Measurements from ENCODE around the gene PEPD.

The PEPD gene

GRCh38 chr19:33357556-33357955, 164.0 kb downstream of the PEPD start:
- H3K36me3 Mint-ChIP-seq (ENCODE audit: low read depth), result no peaks in the 10 kb centered on the region
- H3K4me1 Mint-ChIP-seq, result peaks cover 4% of the 10 kb centered on the region
- DNase-seq, result no peak
- H3K27me3 Mint-ChIP-seq (ENCODE audit: low read depth, poor library complexity), result peaks cover 16% of the 10 kb centered on the region
- H3K9me3 Mint-ChIP-seq, result peaks cover 17% of the 10 kb centered on the region
- H3K27ac Mint-ChIP-seq, result no peak overlapping the region
- no peak overlapping the region for H3K4me3 Mint-ChIP-seq
- no peak for TF ChIP-seq CTCF (IDR thresholded peaks at IDR 0.05)

DNA sequence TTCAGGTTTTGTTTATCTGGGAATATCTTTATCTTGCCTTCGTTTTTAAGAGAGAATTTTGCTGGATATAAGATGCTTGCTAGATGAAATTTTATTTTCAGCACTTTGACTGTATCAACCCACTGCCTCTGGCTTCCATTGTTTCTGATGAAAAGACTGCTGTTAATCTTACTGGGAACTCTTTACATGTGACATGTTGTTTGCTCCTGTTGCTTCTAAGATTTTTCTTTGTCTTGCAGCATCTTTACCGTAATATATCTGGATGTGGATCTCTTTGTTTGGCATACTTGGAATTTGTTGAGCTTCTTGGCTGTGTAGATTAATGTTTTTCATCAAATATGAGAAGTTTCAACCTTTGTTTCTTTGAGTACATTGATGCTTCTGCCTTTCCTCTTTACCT, 166.1 kb downstream of the PEPD start:
- Mint-ChIP-seq H3K9me3 (peaks cover 17% of the 10 kb centered on the region), H3K36me3 (ENCODE audit: low read depth) (no peaks in the 10 kb centered on the region), H3K27ac (no peak overlapping the region), H3K4me1 (peaks cover 4% of the 10 kb centered on the region), H3K27me3 (ENCODE audit: low read depth, poor library complexity) (peaks cover 9% of the 10 kb centered on the region), H3K4me3 (no peak overlapping the region)
- no peak for DNase-seq
- TF ChIP-seq CTCF (IDR thresholded peaks at IDR 0.05), result no peak

GRCh38 chr19:33350538-33351309, 170.9 kb downstream of the PEPD start:
- no peaks in the 10 kb centered on the region for H3K4me1 Mint-ChIP-seq
- no peaks in the 10 kb centered on the region for H3K36me3 Mint-ChIP-seq (ENCODE audit: low read depth)
- DNase-seq, result no peak
- peaks cover 11% of the 10 kb centered on the region for H3K9me3 Mint-ChIP-seq
- H3K4me3 Mint-ChIP-seq, result no peak overlapping the region
- no peak overlapping the region for H3K27ac Mint-ChIP-seq
- TF ChIP-seq CTCF (IDR thresholded peaks at IDR 0.05), result no peak
- peaks cover 34% of the 10 kb centered on the region for H3K27me3 Mint-ChIP-seq (ENCODE audit: low read depth, poor library complexity)

DNA sequence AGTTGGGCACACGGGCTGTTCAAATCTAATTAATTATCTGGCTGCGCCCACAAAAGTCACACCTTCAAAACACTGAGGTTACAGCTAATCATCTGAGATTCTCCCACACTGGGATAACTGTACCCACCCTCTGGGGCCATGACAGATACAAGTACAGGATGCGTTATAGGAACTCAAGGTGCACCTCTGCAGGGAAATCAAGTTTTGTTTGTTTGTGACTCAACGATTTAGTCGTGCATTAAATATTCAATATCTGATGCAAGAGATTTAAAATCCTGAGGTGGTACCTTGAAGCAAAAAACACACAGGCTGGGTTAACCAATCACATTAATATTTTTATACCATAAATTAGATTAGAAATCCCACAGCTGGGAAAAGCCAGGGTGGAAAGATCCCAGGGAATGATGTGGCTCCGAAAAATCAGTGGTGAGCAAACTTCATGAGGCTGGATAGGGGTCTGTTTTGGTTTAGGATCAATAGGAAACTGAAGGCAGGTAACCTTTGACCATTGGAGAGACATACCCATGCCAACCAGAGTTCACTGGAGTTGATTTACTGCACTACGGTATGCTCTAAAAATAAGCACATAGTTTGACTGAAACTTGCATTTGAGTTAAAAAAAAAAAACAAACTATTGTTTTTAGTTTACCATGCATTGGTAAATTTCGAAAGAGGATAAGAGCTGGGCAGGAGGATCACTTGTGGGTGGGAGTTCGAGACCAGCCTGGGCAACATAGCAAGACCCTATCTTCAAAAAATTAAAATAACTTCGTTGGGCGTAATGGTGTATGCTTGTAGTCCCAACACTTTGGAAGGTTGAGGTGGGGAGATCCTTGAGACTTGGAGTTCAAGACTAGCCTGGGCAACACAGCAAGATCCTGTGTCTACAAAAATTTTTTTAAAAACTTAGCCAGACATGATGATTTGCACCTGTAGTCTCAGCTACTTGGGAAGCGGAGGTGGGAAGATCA, 172.0 kb downstream of the PEPD start:
- H3K4me3 Mint-ChIP-seq, result no peak overlapping the region
- H3K27ac Mint-ChIP-seq, result no peak overlapping the region
- no peak for DNase-seq
- H3K27me3 Mint-ChIP-seq (ENCODE audit: low read depth, poor library complexity), result peaks cover 39% of the 10 kb centered on the region
- H3K9me3 Mint-ChIP-seq, result peaks cover 4% of the 10 kb centered on the region
- peaks cover under 1% of the 10 kb centered on the region for H3K4me1 Mint-ChIP-seq
- no peaks in the 10 kb centered on the region for H3K36me3 Mint-ChIP-seq (ENCODE audit: low read depth)
- TF ChIP-seq CTCF (IDR thresholded peaks at IDR 0.05), result no peak

- TF ChIP-seq CTCF (IDR thresholded peaks at IDR 0.05), result no peak
- H3K27me3 Mint-ChIP-seq (ENCODE audit: low read depth, poor library complexity), result peaks cover 44% of the 10 kb centered on the region
- DNase-seq, result no peak
- no peak overlapping the region for H3K4me3 Mint-ChIP-seq
- H3K4me1 Mint-ChIP-seq, result peaks cover 6% of the 10 kb centered on the region
- no peak overlapping the region for H3K27ac Mint-ChIP-seq
- no peaks in the 10 kb centered on the region for H3K9me3 Mint-ChIP-seq
- H3K36me3 Mint-ChIP-seq (ENCODE audit: low read depth), result no peaks in the 10 kb centered on the region
These were observed 173.1 kb downstream of the PEPD start for GRCh38 chr19:33348301-33349010.

All from nephron progenitor cell (in vitro differentiated cells).